ENCODE measurements around the gene SPATA20.

GRCh38 chr17:50533185-50533584 lies 13.8 kb upstream of the SPATA20 start:
- TF ChIP-seq EZH2 (IDR thresholded peaks at IDR 0.05) (no peak), CTCF (IDR thresholded peaks at IDR 0.05) (no peak)

Data from neural progenitor cell (in vitro differentiated cells).